SK-N-SH treated with all-trans-retinoic acid at 6 μM for 48 hours (cell line): ENCODE data around the gene KIAA1217.

Experiments used
- ATAC-seq: fragments of 200-7000 bp; cut with Tn5 transposase; 3 replicates; pipeline ENCODE4 v1.9.1; 2020; ENCODE audit warnings: mild to moderate bottlenecking, moderate library complexity
- BACH2 ChIP-seq: fragments of 250-450 bp; sonication (Bioruptor Pico); IDR thresholded peaks from 2 replicates; pipeline ENCODE4 v1.9.0; 2021; ENCODE audit warnings: mild to moderate bottlenecking, borderline replicate concordance
- CSDC2 ChIP-seq: fragments of 250-450 bp; sonication (Bioruptor Pico); IDR thresholded peaks from 2 replicates; pipeline ENCODE4 v1.5.0; 2020; ENCODE audit warnings: mild to moderate bottlenecking, moderate library complexity
- GLIS3 ChIP-seq: fragments of 250-450 bp; sonication (Bioruptor Pico); IDR thresholded peaks from 2 replicates; pipeline ENCODE4 v1.5.0; 2020; ENCODE audit warnings: mild to moderate bottlenecking, moderate library complexity
- ISL1 ChIP-seq: fragments of 250-450 bp; sonication (Bioruptor Pico); IDR thresholded peaks from 2 replicates; pipeline ENCODE4 v2.1.2; 2022; ENCODE audit warnings: mild to moderate bottlenecking, moderate library complexity
- PATZ1 ChIP-seq: fragments of 250-450 bp; sonication (Bioruptor Pico); IDR thresholded peaks from 2 replicates; pipeline ENCODE4 v1.8.0; 2020; ENCODE audit warnings: mild to moderate bottlenecking, moderate library complexity, borderline replicate concordance
- PPARA ChIP-seq: fragments of 250-450 bp; sonication (Bioruptor Pico); IDR thresholded peaks from 2 replicates; pipeline ENCODE4 v1.5.0; 2020; ENCODE audit warnings: mild to moderate bottlenecking, borderline replicate concordance
- RARB ChIP-seq: fragments of 250-450 bp; sonication (Bioruptor Pico); IDR thresholded peaks from 2 replicates; pipeline ENCODE4 v1.8.0; 2021; ENCODE audit warnings: mild to moderate bottlenecking, moderate library complexity
- SNAI2 ChIP-seq: fragments of 250-450 bp; sonication (Bioruptor Pico); IDR thresholded peaks from 2 replicates; pipeline ENCODE4 v1.5.0; 2020; ENCODE audit warnings: mild to moderate bottlenecking, moderate library complexity
- TCF4 ChIP-seq: fragments of 250-450 bp; sonication (Bioruptor Pico); IDR thresholded peaks from 2 replicates; pipeline ENCODE4 v1.8.0; 2021; ENCODE audit warnings: mild to moderate bottlenecking, moderate library complexity, borderline replicate concordance
- TOX ChIP-seq: fragments of 250-450 bp; sonication (Bioruptor Pico); IDR thresholded peaks from 2 replicates; pipeline ENCODE4 v1.8.0; 2021; ENCODE audit warnings: mild to moderate bottlenecking, moderate library complexity, borderline replicate concordance
- TSHZ2 ChIP-seq: fragments of 250-450 bp; sonication (Bioruptor Pico); IDR thresholded peaks from 2 replicates; pipeline ENCODE4 v1.5.0; 2020; ENCODE audit warnings: mild to moderate bottlenecking, moderate library complexity
- ZC3H10 ChIP-seq: fragments of 250-450 bp; sonication (Bioruptor Pico); IDR thresholded peaks from 2 replicates; pipeline ENCODE4 v1.5.1; 2021; ENCODE audit warnings: mild to moderate bottlenecking, moderate library complexity
- ZFP3 ChIP-seq: fragments of 250-450 bp; sonication (Bioruptor Pico); IDR thresholded peaks from 2 replicates; pipeline ENCODE4 v1.5.0; 2020; ENCODE audit warnings: mild to moderate bottlenecking, moderate library complexity
- ZFP30 ChIP-seq: fragments of 450-650 bp; formaldehyde crosslinking; IDR thresholded peaks from 2 replicates; pipeline ENCODE4 v1.5.0; 2022; ENCODE audit warnings: mild to moderate bottlenecking, moderate library complexity
- ZNF565 ChIP-seq: fragments of 450-650 bp; formaldehyde crosslinking; conservative IDR thresholded peaks from 2 replicates; pipeline ENCODE4 v1.5.0; 2020; ENCODE audit warnings: low read depth, mild to moderate bottlenecking, moderate library complexity
- ZNF70 ChIP-seq: fragments of 450-650 bp; formaldehyde crosslinking; IDR thresholded peaks from 2 replicates; pipeline ENCODE4 v1.5.0; 2020; ENCODE audit warnings: mild to moderate bottlenecking, moderate library complexity
- ZNF8 ChIP-seq: fragments of 450-650 bp; formaldehyde crosslinking; IDR thresholded peaks from 2 replicates; pipeline ENCODE4 v1.5.0; 2020; ENCODE audit warnings: mild to moderate bottlenecking, moderate library complexity
- TF ChIP-seq, protein P1 (sequence below): fragments of 250-450 bp; sonication (Bioruptor Pico); IDR thresholded peaks from 2 replicates; pipeline ENCODE4 v1.5.1; 2021; ENCODE audit warnings: mild to moderate bottlenecking, moderate library complexity

KIAA1217 gene

GRCh38 chr10:24536636-24537035 is 327.7 kb downstream of the KIAA1217 start:
- no peak for TF ChIP-seq SNAI2
- TF ChIP-seq ZNF70 (CRISPR knock-in tag): no peak
- TF ChIP-seq GLIS3 (CRISPR knock-in tag): no peak
- no peak for ATAC-seq

GRCh38 chr10:24541239-24541753 is 332.4 kb downstream of the KIAA1217 start:
- no peak for TF ChIP-seq PATZ1 (CRISPR knock-in tag)
- TF ChIP-seq RARB (CRISPR knock-in tag): no peak
- TF ChIP-seq ZNF565 (CRISPR knock-in tag): no peak
- TF ChIP-seq ZC3H10 (CRISPR knock-in tag): no peak
- no peak for TF ChIP-seq SNAI2
- TF ChIP-seq ZNF70 (CRISPR knock-in tag): no peak
- TF ChIP-seq ISL1: no peak
- TF ChIP-seq PPARA (CRISPR knock-in tag): no peak
- TF ChIP-seq, protein P1, sequence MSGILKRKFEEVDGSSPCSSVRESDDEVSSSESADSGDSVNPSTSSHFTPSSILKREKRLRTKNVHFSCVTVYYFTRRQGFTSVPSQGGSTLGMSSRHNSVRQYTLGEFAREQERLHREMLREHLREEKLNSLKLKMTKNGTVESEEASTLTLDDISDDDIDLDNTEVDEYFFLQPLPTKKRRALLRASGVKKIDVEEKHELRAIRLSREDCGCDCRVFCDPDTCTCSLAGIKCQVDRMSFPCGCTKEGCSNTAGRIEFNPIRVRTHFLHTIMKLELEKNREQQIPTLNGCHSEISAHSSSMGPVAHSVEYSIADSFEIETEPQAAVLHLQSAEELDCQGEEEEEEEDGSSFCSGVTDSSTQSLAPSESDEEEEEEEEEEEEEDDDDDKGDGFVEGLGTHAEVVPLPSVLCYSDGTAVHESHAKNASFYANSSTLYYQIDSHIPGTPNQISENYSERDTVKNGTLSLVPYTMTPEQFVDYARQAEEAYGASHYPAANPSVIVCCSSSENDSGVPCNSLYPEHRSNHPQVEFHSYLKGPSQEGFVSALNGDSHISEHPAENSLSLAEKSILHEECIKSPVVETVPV (CRISPR knock-in tag): no peak
- TF ChIP-seq, all 23 proteins: peak for 0
- ATAC-seq: no peak

GRCh38 chr10:24542314-24543270 is 333.7 kb downstream of the KIAA1217 start:
- no peak for ATAC-seq
- TF ChIP-seq TCF4 (CRISPR knock-in tag): no peak
- no peak for TF ChIP-seq ZNF8 (CRISPR knock-in tag)
- TF ChIP-seq, protein P1 (CRISPR knock-in tag): no peak
- no peak for TF ChIP-seq ZNF70 (CRISPR knock-in tag)
- TF ChIP-seq PATZ1 (CRISPR knock-in tag): no peak
- no peak for TF ChIP-seq TSHZ2 (CRISPR knock-in tag)
- no peak for TF ChIP-seq ZFP3 (CRISPR knock-in tag)
- no peak for TF ChIP-seq ZFP30 (CRISPR knock-in tag)
- TF ChIP-seq ZC3H10 (CRISPR knock-in tag): no peak
- TF ChIP-seq BACH2: no peak
- no peak for TF ChIP-seq PPARA (CRISPR knock-in tag)
- no peak for TF ChIP-seq RARB (CRISPR knock-in tag)
- no peak for TF ChIP-seq GLIS3 (CRISPR knock-in tag)
- TF ChIP-seq TOX: no peak
- no peak for TF ChIP-seq CSDC2 (CRISPR knock-in tag)
